Activated T-cell treated with anti-CD3 and anti-CD28 coated beads for 1 hour (primary cell): Measurements from ENCODE around the gene ERGIC1.
"Not testable (repeated sequence)": the region's sequence is repeated elsewhere in the genome, so short reads cannot be mapped to it uniquely, and the experiment has no call there.

Experiments used
- DNase-seq: peaks from one replicate; pipeline ENCODE4 v3.0.0-alpha.2; 2020; ENCODE audit warnings: low read depth

Gene ERGIC1

GRCh38 chr5:172833686-172834414, at the start of gene ERGIC1:
Gene ERGIC1, plus strand, starts transcription at chr5:172834251. Its CDS starts 163 bp downstream, at chr5:172834414.
- DNase-seq = peak; percentile 51

- no peak for DNase-seq
Observed at GRCh38 chr5:172785429-172786088, 48.5 kb upstream of the ERGIC1 start.

GRCh38 chr5:172786736-172787462, 47.2 kb upstream of the ERGIC1 start:
- DNase-seq = no peak

GRCh38 chr5:172787538-172787937, 46.5 kb upstream of the ERGIC1 start:
- DNase-seq = not testable (repeated sequence)

- no peak for DNase-seq
Observed at GRCh38 chr5:172788771-172789686, 45.0 kb upstream of the ERGIC1 start.

GRCh38 chr5:172789687-172790495, 44.2 kb upstream of the ERGIC1 start:
- no peak for DNase-seq

GRCh38 chr5:172790496-172790889, 43.6 kb upstream of the ERGIC1 start:
- DNase-seq = no peak

GRCh38 chr5:172791286-172791685, 42.8 kb upstream of the ERGIC1 start:
- no peak for DNase-seq

GRCh38 chr5:172791726-172792445, 42.2 kb upstream of the ERGIC1 start:
- DNase-seq = no peak

GRCh38 chr5:172792701-172793570, 41.1 kb upstream of the ERGIC1 start:
- DNase-seq = no peak

GRCh38 chr5:172793577-172794488, 40.2 kb upstream of the ERGIC1 start:
- no peak for DNase-seq

GRCh38 chr5:172795318-172795977, 38.6 kb upstream of the ERGIC1 start:
- DNase-seq = no peak

GRCh38 chr5:172796306-172796705, 37.7 kb upstream of the ERGIC1 start:
- DNase-seq = no peak

- no peak for DNase-seq
Observed at GRCh38 chr5:172797771-172798191, 36.3 kb upstream of the ERGIC1 start.

- DNase-seq = no peak
Observed at GRCh38 chr5:172798422-172799215, 35.4 kb upstream of the ERGIC1 start.

- DNase-seq = no peak
Observed at GRCh38 chr5:172799416-172799815, 34.6 kb upstream of the ERGIC1 start.

GRCh38 chr5:172800088-172800551, 33.9 kb upstream of the ERGIC1 start:
- no peak for DNase-seq
